Measurements from ENCODE around the gene SAMHD1.
"Not testable (repeated sequence)": the region's sequence is repeated elsewhere in the genome, so short reads cannot be mapped to it uniquely, and the experiment has no call there.

The SAMHD1 gene

DNA sequence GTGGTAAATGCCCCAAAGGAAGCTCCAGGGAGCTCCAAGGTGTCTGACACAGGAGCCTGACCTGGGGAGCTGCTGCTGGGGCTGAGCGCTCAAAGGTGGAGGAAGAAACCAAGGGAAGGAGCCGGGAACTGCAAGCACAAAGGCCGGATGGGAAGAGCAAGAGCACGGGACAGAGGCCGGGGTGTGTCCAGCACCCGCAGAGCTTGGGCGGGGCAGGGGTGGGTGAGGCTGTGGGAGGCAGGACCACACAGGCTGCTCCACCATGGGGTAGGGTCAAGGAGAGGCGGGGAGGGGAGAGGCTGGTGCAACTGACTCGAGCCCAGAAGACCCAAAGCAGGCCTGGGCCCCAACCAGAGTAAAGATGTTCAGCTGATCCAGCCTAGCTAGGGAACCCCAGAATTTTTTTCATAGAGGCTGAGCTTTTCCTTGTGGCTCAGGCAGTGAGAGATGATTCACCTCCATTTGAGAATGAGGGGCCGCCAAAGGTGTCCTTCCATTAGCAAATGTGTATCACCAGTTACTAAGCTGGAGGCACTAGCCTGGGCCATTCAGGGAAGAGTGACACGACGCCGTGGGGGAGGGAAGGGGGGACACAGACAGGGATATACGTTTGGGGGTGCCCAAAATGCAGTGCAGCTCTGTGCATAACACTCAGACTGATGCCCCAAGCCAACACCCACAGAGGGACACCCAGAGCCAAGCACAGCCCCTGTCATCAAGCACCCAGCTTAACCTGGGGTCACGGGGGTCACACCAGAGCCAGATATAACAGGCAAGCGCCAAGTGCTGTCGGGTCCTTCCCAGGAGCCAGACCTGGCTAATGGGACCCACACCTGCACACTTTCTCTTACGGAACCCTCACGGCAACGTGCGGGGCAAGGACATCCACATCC is 96.9 kb downstream of the SAMHD1 start:
- DNase-seq (ENCODE audit: low read depth in 2 of 2), result no peak

DNA sequence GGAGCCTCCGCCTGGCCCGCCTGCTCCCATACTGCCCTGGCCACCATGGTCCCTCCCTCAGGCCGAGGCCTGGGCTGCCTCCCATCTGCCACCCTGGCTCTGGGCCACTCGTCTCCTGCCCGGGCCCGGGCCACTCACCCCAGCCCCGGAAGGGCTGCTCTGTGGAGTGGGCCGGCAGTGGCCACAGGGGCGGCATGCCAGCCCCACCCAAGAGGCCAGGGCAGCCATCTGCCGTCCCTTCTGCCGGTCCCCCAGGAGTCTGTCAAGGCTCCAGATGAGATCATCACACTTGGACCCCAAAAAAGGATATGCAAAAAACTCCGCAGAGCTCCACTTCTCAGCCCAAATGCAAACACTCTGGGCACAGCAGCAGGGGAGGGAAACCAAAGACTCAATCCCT is 99.3 kb downstream of the SAMHD1 start:
- DNase-seq (ENCODE audit: low read depth in 2 of 2), result no peak

GRCh38 chr20:36851490-36851889 is 100.0 kb downstream of the SAMHD1 start:
- DNase-seq (ENCODE audit: low read depth in 2 of 2), result no peak

DNA sequence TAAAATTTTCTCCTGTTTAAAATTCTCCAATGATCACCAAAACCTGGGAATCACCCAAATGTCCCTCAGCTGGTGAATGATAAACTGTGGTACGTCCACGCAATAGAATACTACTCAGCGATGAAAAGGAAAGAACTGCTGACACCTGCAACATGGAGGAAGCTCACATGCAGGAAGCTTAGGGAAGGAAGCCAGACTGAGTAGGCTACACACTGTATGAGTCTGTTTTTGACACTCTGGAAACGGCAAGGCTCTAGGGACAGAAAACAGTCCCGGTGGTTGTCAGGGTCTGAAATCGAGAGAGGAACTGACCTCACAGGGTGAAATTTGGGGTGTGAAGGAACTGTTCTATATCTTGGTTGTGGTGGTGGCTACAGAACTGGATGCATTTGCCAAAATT is 100.7 kb downstream of the SAMHD1 start:
- DNase-seq (ENCODE audit: low read depth in 2 of 2), result no peak

- no peak for DNase-seq (ENCODE audit: low read depth in 2 of 2)
Observed at GRCh38 chr20:36849333-36850065, 102.0 kb downstream of the SAMHD1 start.

DNA sequence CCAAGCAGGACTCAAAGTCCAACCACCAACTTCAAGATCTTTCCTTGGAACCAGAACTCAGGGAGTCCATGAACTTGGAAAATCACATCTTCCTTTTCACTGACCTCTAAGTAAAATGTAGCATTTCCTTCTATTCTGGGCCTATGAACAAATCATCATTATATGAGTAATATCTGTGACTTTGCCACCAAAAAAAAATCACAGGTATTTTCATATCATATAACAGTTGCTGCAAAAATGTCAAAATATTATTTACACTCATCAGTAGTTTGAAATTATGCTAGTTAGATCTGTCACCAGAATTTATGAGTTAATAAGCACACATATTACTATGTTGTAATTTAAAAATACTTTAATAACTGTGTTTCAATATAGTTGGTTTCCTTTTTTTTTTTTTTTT is 102.8 kb downstream of the SAMHD1 start:
- no peak for DNase-seq (ENCODE audit: low read depth in 2 of 2)

- DNase-seq (ENCODE audit: low read depth in 2 of 2), result peak; percentile 65
Observed at GRCh38 chr20:36848078-36848660, 103.3 kb downstream of the SAMHD1 start.

DNA sequence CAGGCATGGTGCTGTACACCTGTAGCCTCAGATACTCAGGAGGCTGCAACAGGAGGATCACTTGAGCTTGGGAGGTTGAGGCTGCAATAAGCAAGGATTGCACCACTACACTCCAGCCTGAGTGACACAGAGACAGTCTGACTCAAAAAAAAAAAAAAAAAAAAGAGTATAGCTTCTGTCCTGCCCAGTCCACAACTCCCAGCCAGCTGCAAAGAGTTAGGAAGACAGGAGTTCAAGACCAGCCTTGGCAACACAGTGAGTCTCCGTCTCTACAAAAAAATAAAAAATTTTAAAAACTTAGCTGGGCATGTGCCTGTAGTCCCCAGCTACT is 103.8 kb downstream of the SAMHD1 start:
- no peak for DNase-seq (ENCODE audit: low read depth in 2 of 2)

GRCh38 chr20:36847009-36847709 is 104.3 kb downstream of the SAMHD1 start:
- DNase-seq (ENCODE audit: low read depth in 2 of 2), result no peak

- DNase-seq (ENCODE audit: low read depth in 2 of 2), result no peak
Observed at GRCh38 chr20:36845288-36845971, 106.1 kb downstream of the SAMHD1 start.

- not testable (repeated sequence) for DNase-seq (ENCODE audit: low read depth in 2 of 2)
Observed at GRCh38 chr20:36841030-36841429, 110.5 kb downstream of the SAMHD1 start.

Data from fibroblast of skin of left biceps (primary cell).